Measurements from ENCODE around the gene MIEF2.

Gene MIEF2

GRCh38 chr17:18236494-18236893 is 24.0 kb upstream of the MIEF2 start:
- no peak overlapping the region for H3K4me3 ChIP-seq (ENCODE audit: low read length)
- TF ChIP-seq, protein P1, sequence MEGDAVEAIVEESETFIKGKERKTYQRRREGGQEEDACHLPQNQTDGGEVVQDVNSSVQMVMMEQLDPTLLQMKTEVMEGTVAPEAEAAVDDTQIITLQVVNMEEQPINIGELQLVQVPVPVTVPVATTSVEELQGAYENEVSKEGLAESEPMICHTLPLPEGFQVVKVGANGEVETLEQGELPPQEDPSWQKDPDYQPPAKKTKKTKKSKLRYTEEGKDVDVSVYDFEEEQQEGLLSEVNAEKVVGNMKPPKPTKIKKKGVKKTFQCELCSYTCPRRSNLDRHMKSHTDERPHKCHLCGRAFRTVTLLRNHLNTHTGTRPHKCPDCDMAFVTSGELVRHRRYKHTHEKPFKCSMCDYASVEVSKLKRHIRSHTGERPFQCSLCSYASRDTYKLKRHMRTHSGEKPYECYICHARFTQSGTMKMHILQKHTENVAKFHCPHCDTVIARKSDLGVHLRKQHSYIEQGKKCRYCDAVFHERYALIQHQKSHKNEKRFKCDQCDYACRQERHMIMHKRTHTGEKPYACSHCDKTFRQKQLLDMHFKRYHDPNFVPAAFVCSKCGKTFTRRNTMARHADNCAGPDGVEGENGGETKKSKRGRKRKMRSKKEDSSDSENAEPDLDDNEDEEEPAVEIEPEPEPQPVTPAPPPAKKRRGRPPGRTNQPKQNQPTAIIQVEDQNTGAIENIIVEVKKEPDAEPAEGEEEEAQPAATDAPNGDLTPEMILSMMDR (conservative IDR thresholded peaks at IDR 0.05; ENCODE audit: low read depth, low read length): no peak
- DNase-seq (ENCODE audit: low read depth): no peak

DNA sequence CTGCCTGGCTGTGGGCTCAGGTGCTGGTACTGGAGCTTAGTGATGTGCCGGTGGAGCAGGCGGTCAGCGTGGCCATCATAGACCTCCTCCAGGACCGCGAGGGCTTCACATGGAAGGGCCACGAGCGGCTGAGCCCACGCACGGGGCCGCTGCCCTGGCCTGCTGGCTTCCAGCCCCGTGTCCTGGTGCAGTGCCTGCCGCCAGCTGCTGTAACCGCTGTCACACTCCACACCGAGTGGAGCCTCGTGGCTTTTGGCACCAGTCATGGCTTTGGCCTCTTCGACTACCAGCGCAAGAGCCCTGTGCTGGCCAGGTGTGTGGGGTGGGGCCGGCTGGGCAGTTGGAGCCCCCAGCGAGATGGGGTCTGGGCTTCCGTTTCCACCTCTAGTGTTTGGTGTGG is 23.0 kb upstream of the MIEF2 start:
- H3K4me3 ChIP-seq (ENCODE audit: low read length): no peak overlapping the region
- DNase-seq (ENCODE audit: low read depth): no peak
- TF ChIP-seq, protein P1 (conservative IDR thresholded peaks at IDR 0.05; ENCODE audit: low read depth, low read length): no peak

DNA sequence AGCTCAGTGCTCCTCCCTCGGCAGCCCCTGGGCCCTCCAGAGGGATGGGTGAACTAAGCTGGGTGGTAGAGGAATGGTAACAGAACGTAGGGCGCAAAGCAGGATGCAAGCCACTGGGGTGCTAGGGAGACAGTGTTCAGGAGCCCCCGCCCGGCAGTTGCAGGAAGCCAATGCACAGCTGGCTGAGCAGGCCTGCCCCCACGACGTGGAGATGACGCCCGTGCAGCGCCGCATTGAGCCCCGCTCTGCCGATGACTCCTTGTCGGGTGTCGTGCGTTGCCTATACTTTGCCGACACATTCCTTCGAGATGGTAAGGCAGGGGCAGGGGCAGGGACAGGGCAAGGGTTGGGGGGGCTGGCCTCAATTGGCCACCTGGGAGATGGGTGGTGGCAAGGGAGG is 22.2 kb upstream of the MIEF2 start:
- TF ChIP-seq, protein P1 (conservative IDR thresholded peaks at IDR 0.05; ENCODE audit: low read depth, low read length): no peak
- no peak for DNase-seq (ENCODE audit: low read depth)
- no peak overlapping the region for H3K4me3 ChIP-seq (ENCODE audit: low read length)

- no peak overlapping the region for H3K4me3 ChIP-seq (ENCODE audit: low read length)
- DNase-seq (ENCODE audit: low read depth): no peak
- TF ChIP-seq, protein P1 (conservative IDR thresholded peaks at IDR 0.05; ENCODE audit: low read depth, low read length): no peak
Observed at GRCh38 chr17:18240449-18240848, 20.0 kb upstream of the MIEF2 start.

DNA sequence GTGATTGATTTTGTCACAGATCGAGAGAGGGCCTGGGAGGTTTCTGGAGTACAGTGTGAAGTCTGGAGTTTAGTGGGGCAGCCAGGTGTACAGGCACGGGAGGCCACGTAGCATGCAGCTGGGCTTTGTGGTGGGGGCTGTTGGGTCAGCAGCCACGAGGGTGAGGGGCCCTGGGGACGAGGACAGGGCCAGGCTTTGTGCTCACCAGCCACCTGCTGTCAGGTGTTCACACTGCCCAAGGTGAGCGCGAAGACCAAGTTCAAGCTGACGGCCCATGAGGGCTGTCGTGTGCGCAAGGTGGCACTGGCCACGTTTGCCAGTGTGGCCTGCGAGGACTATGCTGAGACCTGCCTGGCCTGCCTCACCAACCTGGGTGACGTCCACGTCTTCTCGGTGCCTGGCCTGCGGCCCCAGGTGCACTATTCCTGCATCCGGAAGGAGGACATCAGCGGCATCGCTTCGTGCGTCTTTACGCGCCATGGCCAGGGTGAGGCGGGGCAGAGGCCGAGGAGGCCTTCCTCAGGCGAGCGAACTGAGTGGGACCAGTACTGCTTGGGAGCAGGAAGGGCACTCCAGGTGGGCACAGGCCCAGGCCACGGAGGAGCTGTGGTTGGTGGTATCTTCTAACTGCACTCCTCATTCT is 19.1 kb upstream of the MIEF2 start:
- no peak overlapping the region for H3K4me3 ChIP-seq (ENCODE audit: low read length)
- TF ChIP-seq, protein P1 (conservative IDR thresholded peaks at IDR 0.05; ENCODE audit: low read depth, low read length): no peak
- DNase-seq (ENCODE audit: low read depth): no peak

GRCh38 chr17:18245038-18245776 is 15.3 kb upstream of the MIEF2 start:
- TF ChIP-seq, protein P1 (conservative IDR thresholded peaks at IDR 0.05; ENCODE audit: low read depth, low read length): no peak
- no peak for DNase-seq (ENCODE audit: low read depth)
- H3K4me3 ChIP-seq (ENCODE audit: low read length): no peak overlapping the region
